Measurements from ENCODE around the gene CUBN. TPM values are rescaled to one million over a fixed set of nuclear protein-coding genes. Genes with fewer than 3 reads are reported as not detected.

Gene CUBN
- total RNA-seq, 1 donor from 2014 or later: 1.5 TPM

- Mint-ChIP-seq H3K27ac (no peak overlapping the region), H3K27me3 (no peaks in the 10 kb centered on the region), H3K36me3 (ENCODE audit: insufficient read depth) (no peaks in the 10 kb centered on the region), H3K4me3 (ENCODE audit: low read depth) (no peak overlapping the region), H3K4me1 (ENCODE audit: low read depth) (peaks cover 26% of the 10 kb centered on the region), H3K9me3 (ENCODE audit: low read depth) (no peaks in the 10 kb centered on the region)
- no peak for TF ChIP-seq CTCF (IDR thresholded peaks at IDR 0.05; ENCODE audit: unreplicated experiment)
- DNase-seq (ENCODE audit: low spot score, unreplicated experiment): no peak
Measured at GRCh38 chr10:17112566-17112965, 17.0 kb downstream of the CUBN start.

GRCh38 chr10:17109475-17110207 lies 20.0 kb downstream of the CUBN start:
- Mint-ChIP-seq H3K27ac (no peak overlapping the region), H3K4me3 (ENCODE audit: low read depth) (no peak overlapping the region), H3K4me1 (ENCODE audit: low read depth) (peaks cover 10% of the 10 kb centered on the region), H3K27me3 (no peaks in the 10 kb centered on the region), H3K9me3 (ENCODE audit: low read depth) (no peaks in the 10 kb centered on the region), H3K36me3 (ENCODE audit: insufficient read depth) (no peaks in the 10 kb centered on the region)
- no peak for DNase-seq (ENCODE audit: low spot score, unreplicated experiment)
- TF ChIP-seq CTCF (IDR thresholded peaks at IDR 0.05; ENCODE audit: unreplicated experiment): no peak

GRCh38 chr10:17109046-17109445 lies 20.6 kb downstream of the CUBN start:
- DNase-seq (ENCODE audit: low spot score, unreplicated experiment): no peak
- H3K4me3 Mint-ChIP-seq (ENCODE audit: low read depth): no peak overlapping the region
- H3K4me1 Mint-ChIP-seq (ENCODE audit: low read depth): peaks cover 5% of the 10 kb centered on the region
- no peak overlapping the region for H3K27ac Mint-ChIP-seq
- TF ChIP-seq CTCF (IDR thresholded peaks at IDR 0.05; ENCODE audit: unreplicated experiment): no peak
- H3K9me3 Mint-ChIP-seq (ENCODE audit: low read depth): no peaks in the 10 kb centered on the region
- no peaks in the 10 kb centered on the region for H3K27me3 Mint-ChIP-seq
- H3K36me3 Mint-ChIP-seq (ENCODE audit: insufficient read depth): no peaks in the 10 kb centered on the region

- no peak for DNase-seq (ENCODE audit: low spot score, unreplicated experiment)
- Mint-ChIP-seq H3K36me3 (ENCODE audit: insufficient read depth) (no peaks in the 10 kb centered on the region), H3K4me1 (ENCODE audit: low read depth) (no peaks in the 10 kb centered on the region), H3K4me3 (ENCODE audit: low read depth) (no peak overlapping the region), H3K27ac (no peak overlapping the region), H3K9me3 (ENCODE audit: low read depth) (no peaks in the 10 kb centered on the region), H3K27me3 (no peaks in the 10 kb centered on the region)
- TF ChIP-seq CTCF (IDR thresholded peaks at IDR 0.05; ENCODE audit: unreplicated experiment): no peak
Measured at GRCh38 chr10:17106991-17107390, 22.6 kb downstream of the CUBN start.

- peaks cover 3% of the 10 kb centered on the region for H3K9me3 Mint-ChIP-seq (ENCODE audit: low read depth)
- H3K27me3 Mint-ChIP-seq: no peaks in the 10 kb centered on the region
- TF ChIP-seq CTCF (IDR thresholded peaks at IDR 0.05; ENCODE audit: unreplicated experiment): no peak
- no peak overlapping the region for H3K4me3 Mint-ChIP-seq (ENCODE audit: low read depth)
- no peak overlapping the region for H3K27ac Mint-ChIP-seq
- H3K36me3 Mint-ChIP-seq (ENCODE audit: insufficient read depth): peaks cover under 1% of the 10 kb centered on the region
- DNase-seq (ENCODE audit: low spot score, unreplicated experiment): no peak
- H3K4me1 Mint-ChIP-seq (ENCODE audit: low read depth): peaks cover 4% of the 10 kb centered on the region
Measured at GRCh38 chr10:17101910-17102266, 27.7 kb downstream of the CUBN start.
